Vagina (tissue), 2 donors: ENCODE data around the gene MPP7. TPM values are rescaled to one million over a fixed set of nuclear protein-coding genes. Genes with fewer than 3 reads are reported as not detected.

Experiments
- DNase-seq, 2 donors: peaks; one replicate each; pipeline ENCODE4 v3.0.0-alpha.2; 2017; ENCODE audit errors: extremely low spot score in 2 of 2
- H3K27ac ChIP-seq: fragments of 200-600 bp; sonication (generic); one replicate; pipeline ENCODE4 v1.5.1; 2019
- H3K27me3 ChIP-seq: fragments of 200-600 bp; sonication (generic); one replicate; pipeline ENCODE4 v1.5.1; 2019
- H3K36me3 ChIP-seq, 2 donors: fragments of 200-600 bp; sonication (generic); one replicate each; pipeline ENCODE4 v1.5.1; 2017 to 2019
- H3K4me1 ChIP-seq: fragments of 200-600 bp; sonication (generic); one replicate; pipeline ENCODE4 v1.5.1; 2019
- H3K4me3 ChIP-seq, 2 donors: fragments of 200-600 bp; sonication (generic); 1 replicate in 1 of 2; 2 replicates in 1 of 2; pipeline ENCODE4 v1.5.1; 2016 to 2019
- H3K9me3 ChIP-seq: fragments of 200-600 bp; sonication (generic); one replicate; pipeline ENCODE4 v1.5.1; 2019
- POLR2A ChIP-seq, 2 donors: fragments of 450-650 bp; IDR thresholded peaks; one replicate each; pipeline ENCODE4 v1.6.1; 2017; ENCODE audit warnings: antibody characterized with exemption in 2 of 2, mild to moderate bottlenecking in 2 of 2, moderate library complexity in 2 of 2
- POLR2AphosphoS5 ChIP-seq, 2 donors: sonication (generic); formaldehyde crosslinking; IDR thresholded peaks; one replicate each; pipeline ENCODE4 v1.9.0; 2017; ENCODE audit warnings: antibody characterized with exemption in 2 of 2, mild to moderate bottlenecking in 2 of 2, low read depth in 1 of 2; ENCODE audit not compliant: insufficient read depth in 1 of 2
- intact Hi-C: fragments of 100-400 bp; cut with DNase I; formaldehyde crosslinking; loops from one replicate; pipeline ENCODE4 v1.15.1; 2023
- total RNA-seq: library from RNA; depleted of rRNA; stranded (reverse); fragments of >200 nt; gene quantifications from one replicate; pipeline ENCODE4 v1.2.3, GENCODE V29; 2016
- TF ChIP-seq, protein P1 (sequence below), 3 experiments: fragments of 450-650 bp in 2 of 3; fragments of 200-600 bp in 1 of 3; sonication (generic) in 1 of 3; IDR thresholded peaks; one replicate each; pipeline ENCODE4 v1.5.1; 2017 to 2019; ENCODE audit warnings: antibody characterized with exemption in 3 of 3, mild to moderate bottlenecking in 2 of 3, moderate library complexity in 2 of 3

The MPP7 gene
- total RNA-seq, 1 donor from 2014 or later: 24.8 TPM

GRCh38 chr10:28294169-28294532, 8.7 kb downstream of the MPP7 start:
- H3K4me1 ChIP-seq: peaks cover 9% of the 10 kb centered on the region
- no peak overlapping the region for H3K4me3 ChIP-seq
- no peaks in the 10 kb centered on the region for H3K36me3 ChIP-seq
- H3K27me3 ChIP-seq: no peaks in the 10 kb centered on the region
- no peaks in the 10 kb centered on the region for H3K9me3 ChIP-seq
- TF ChIP-seq POLR2AphosphoS5 (IDR thresholded peaks at IDR 0.05; ENCODE audit: insufficient read depth in 1 of 2, low read depth in 1 of 2) (no peak), POLR2A (IDR thresholded peaks at IDR 0.05) (no peak)
- TF ChIP-seq, protein P1, sequence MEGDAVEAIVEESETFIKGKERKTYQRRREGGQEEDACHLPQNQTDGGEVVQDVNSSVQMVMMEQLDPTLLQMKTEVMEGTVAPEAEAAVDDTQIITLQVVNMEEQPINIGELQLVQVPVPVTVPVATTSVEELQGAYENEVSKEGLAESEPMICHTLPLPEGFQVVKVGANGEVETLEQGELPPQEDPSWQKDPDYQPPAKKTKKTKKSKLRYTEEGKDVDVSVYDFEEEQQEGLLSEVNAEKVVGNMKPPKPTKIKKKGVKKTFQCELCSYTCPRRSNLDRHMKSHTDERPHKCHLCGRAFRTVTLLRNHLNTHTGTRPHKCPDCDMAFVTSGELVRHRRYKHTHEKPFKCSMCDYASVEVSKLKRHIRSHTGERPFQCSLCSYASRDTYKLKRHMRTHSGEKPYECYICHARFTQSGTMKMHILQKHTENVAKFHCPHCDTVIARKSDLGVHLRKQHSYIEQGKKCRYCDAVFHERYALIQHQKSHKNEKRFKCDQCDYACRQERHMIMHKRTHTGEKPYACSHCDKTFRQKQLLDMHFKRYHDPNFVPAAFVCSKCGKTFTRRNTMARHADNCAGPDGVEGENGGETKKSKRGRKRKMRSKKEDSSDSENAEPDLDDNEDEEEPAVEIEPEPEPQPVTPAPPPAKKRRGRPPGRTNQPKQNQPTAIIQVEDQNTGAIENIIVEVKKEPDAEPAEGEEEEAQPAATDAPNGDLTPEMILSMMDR (IDR thresholded peaks at IDR 0.05): no peak
- intact Hi-C loops: no loop called here
- no peak overlapping the region for H3K27ac ChIP-seq
- no peak for DNase-seq

DNA sequence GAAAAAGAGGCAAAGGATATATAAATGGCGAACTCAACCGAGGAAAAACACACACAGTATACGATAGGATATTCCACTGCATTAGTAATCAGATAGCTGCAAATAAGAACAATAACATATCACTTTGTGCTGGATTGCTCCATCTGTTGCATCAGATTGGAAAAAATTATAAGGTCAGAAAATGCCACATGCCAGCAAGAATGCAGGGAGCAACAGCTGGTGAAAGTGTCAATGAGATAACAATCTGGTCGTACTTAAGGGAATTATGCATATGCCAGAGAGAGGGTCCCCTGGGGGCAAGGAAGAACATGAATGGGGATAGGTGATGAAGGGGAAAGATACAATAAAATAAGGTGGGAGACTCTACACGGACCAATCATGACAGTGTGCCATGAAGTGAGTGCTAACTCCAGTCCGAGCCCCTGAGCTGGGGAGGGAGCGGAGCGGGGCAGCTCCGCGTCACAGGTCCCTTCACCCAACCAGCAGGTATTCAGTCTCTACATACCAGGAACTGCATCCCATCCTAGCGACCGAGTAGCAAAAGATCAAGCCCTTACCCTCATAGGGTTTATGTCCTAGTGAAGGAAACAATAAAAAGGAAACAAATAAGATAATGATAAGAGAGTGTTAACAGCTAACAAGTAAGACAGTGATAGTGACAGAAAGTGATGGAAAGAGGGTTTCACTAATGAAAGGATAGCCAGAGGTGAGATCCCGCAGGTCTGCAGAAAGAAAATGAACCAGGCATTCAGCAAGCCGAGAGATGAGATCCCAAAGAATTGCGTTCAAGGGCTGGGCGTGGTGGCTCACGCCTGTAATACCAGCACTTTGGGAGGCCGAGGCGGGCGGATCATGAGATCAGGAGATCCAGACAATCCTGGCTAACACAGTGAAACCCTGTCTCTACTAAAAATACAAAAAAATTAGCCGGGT, 9.4 kb downstream of the MPP7 start:
- DNase-seq: no peak
- Histone ChIP-seq H3K27me3 (no peaks in the 10 kb centered on the region), H3K27ac (no peak overlapping the region), H3K4me1 (peaks cover 9% of the 10 kb centered on the region), H3K9me3 (no peaks in the 10 kb centered on the region), H3K36me3 (no peaks in the 10 kb centered on the region), H3K4me3 (no peak overlapping the region)
- no peak for TF ChIP-seq POLR2A (IDR thresholded peaks at IDR 0.05)
- TF ChIP-seq POLR2AphosphoS5 (IDR thresholded peaks at IDR 0.05; ENCODE audit: insufficient read depth in 1 of 2, low read depth in 1 of 2): no peak
- TF ChIP-seq, protein P1 (IDR thresholded peaks at IDR 0.05): no peak
- intact Hi-C loops: no loop called here

- H3K4me3 ChIP-seq: no peak overlapping the region
- intact Hi-C loops: no loop called here
- DNase-seq: no peak
- H3K27me3 ChIP-seq: no peaks in the 10 kb centered on the region
- no peak overlapping the region for H3K27ac ChIP-seq
- no peaks in the 10 kb centered on the region for H3K36me3 ChIP-seq
- TF ChIP-seq, protein P1 (IDR thresholded peaks at IDR 0.05): no peak
- TF ChIP-seq POLR2AphosphoS5 (IDR thresholded peaks at IDR 0.05; ENCODE audit: insufficient read depth in 1 of 2, low read depth in 1 of 2) (peak in 1 of 2 donors; percentile 67), POLR2A (IDR thresholded peaks at IDR 0.05) (no peak)
- no peaks in the 10 kb centered on the region for H3K9me3 ChIP-seq
- H3K4me1 ChIP-seq: peaks cover 9% of the 10 kb centered on the region
These were observed 11.0 kb downstream of the MPP7 start for GRCh38 chr10:28291881-28292297.

GRCh38 chr10:28285816-28286215, 17.0 kb downstream of the MPP7 start:
- Histone ChIP-seq H3K4me3 (no peak overlapping the region), H3K4me1 (peaks cover 7% of the 10 kb centered on the region), H3K9me3 (no peaks in the 10 kb centered on the region), H3K27ac (no peak overlapping the region), H3K36me3 (no peaks in the 10 kb centered on the region), H3K27me3 (no peaks in the 10 kb centered on the region)
- no peak for DNase-seq
- TF ChIP-seq POLR2A (IDR thresholded peaks at IDR 0.05) (no peak), POLR2AphosphoS5 (IDR thresholded peaks at IDR 0.05; ENCODE audit: insufficient read depth in 1 of 2, low read depth in 1 of 2) (no peak)
- TF ChIP-seq, protein P1 (IDR thresholded peaks at IDR 0.05): no peak
- intact Hi-C loops: no loop called here

DNA sequence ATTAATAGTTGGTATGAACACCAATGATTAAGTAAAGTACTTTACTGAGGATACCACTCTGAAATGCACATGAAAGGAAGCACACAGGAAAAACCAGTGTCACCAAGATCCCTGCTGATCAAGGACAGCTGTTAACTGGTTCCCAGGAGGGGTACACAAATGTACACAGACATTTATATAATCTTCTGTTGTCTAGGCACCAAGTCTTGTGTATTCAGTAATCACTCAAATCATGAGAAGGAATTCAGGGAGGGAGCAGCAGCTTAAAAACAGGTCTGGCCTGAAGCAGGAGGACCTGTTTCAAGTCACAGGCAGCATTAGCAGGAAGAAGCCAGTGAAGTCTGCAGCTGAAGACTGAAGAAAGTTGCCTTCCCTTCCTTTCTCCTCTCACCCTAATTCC, 18.7 kb downstream of the MPP7 start:
- Histone ChIP-seq H3K36me3 (no peaks in the 10 kb centered on the region), H3K9me3 (no peaks in the 10 kb centered on the region), H3K4me1 (peaks cover 7% of the 10 kb centered on the region), H3K27ac (no peak overlapping the region), H3K27me3 (no peaks in the 10 kb centered on the region), H3K4me3 (no peak overlapping the region)
- no peak for DNase-seq
- TF ChIP-seq POLR2A (IDR thresholded peaks at IDR 0.05): no peak
- TF ChIP-seq, protein P1 (IDR thresholded peaks at IDR 0.05): no peak
- peak in 1 of 2 donors; percentile 45 for TF ChIP-seq POLR2AphosphoS5 (IDR thresholded peaks at IDR 0.05; ENCODE audit: insufficient read depth in 1 of 2, low read depth in 1 of 2)
- intact Hi-C loops: no loop called here
